GM12873 (cell line): ENCODE results near the gene TRAPPC5.

ENCODE experiments used
- CTCF ChIP-seq: IDR thresholded peaks from 2 replicates; pipeline ENCODE4 v1.5.1; 2012; ENCODE audit warnings: low read depth, mild to moderate bottlenecking, moderate library complexity, low read length, control low read depth; ENCODE audit not compliant: insufficient read depth; ENCODE audit errors: missing control alignments

TRAPPC5 gene

GRCh38 chr19:7699417-7700401 is 19.1 kb downstream of the TRAPPC5 start:
- TF ChIP-seq CTCF: no peak

GRCh38 chr19:7701049-7701653 is 20.5 kb downstream of the TRAPPC5 start:
- no peak for TF ChIP-seq CTCF

- peak; percentile 3 for TF ChIP-seq CTCF
Observed at GRCh38 chr19:7701654-7702457, 21.2 kb downstream of the TRAPPC5 start, which contains the start of gene FCER2. FCER2 (minus strand) TSS chr19:7702131; CDS start chr19:7699760, 2,371 bp downstream.

- no peak for TF ChIP-seq CTCF
Observed at GRCh38 chr19:7703332-7703731, 22.7 kb downstream of the TRAPPC5 start.

- TF ChIP-seq CTCF: no peak
Observed at GRCh38 chr19:7704280-7705060, 23.8 kb downstream of the TRAPPC5 start.

GRCh38 chr19:7705387-7706187 is 25.0 kb downstream of the TRAPPC5 start:
- TF ChIP-seq CTCF: no peak
